Glomerular visceral epithelial cell (primary cell): ENCODE measurements around the gene MS4A8.
"Not testable (repeated sequence)": the region's sequence is repeated elsewhere in the genome, so short reads cannot be mapped to it uniquely, and the experiment has no call there.

Experiments used
- DNase-seq: peaks from one replicate; pipeline ENCODE4 v3.0.0-alpha.2; 2016; ENCODE audit errors: extremely low spot score

The MS4A8 gene, protein sequence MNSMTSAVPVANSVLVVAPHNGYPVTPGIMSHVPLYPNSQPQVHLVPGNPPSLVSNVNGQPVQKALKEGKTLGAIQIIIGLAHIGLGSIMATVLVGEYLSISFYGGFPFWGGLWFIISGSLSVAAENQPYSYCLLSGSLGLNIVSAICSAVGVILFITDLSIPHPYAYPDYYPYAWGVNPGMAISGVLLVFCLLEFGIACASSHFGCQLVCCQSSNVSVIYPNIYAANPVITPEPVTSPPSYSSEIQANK

DNA sequence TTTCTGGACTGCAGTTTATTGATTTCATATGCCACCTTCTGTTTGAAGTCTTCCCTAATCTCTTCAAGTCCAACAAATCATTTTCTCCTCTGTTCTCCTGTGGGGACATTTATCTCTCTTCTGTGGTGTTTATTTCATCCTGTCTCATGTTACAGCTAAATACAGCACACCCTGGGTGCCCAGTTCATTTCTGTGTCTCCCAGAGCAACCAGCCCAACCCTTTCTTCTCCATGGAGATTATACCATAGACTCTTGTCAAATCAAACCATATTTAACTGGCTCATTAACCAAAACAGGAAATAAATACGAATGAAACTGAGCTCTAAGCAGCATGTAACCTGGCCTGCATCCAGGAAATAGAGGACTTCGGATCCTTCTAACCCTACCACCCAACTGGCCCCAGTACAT is at the start of gene MS4A8:
TSS of gene MS4A8 (plus strand) at position 329 of the 408 bp plus-strand sequence. CDS start 1,249 bp downstream, outside the sequence.
- DNase-seq, result no peak

- DNase-seq, result no peak
These were observed 41.5 kb upstream of the MS4A8 start for GRCh38 chr11:60657888-60658287.

DNA sequence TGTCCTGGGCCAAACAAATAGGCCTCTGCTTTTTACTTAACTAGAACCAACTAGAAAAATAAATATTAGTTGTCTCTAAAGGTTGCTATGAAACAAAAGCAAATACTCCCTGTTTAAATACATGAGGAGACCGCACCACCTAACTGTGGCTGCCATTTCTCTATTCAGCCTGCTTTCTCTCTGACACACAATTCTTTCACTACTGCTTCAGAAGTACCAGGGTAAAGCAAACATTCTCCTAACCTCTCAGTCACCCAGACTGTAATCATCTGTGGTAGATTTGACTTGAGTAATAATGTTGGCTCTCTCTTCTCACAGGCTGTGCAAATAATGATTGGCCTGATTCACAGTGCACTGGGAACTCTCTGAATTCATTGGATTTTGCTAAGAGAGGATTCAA is 41.0 kb upstream of the MS4A8 start:
- DNase-seq, result no peak

DNA sequence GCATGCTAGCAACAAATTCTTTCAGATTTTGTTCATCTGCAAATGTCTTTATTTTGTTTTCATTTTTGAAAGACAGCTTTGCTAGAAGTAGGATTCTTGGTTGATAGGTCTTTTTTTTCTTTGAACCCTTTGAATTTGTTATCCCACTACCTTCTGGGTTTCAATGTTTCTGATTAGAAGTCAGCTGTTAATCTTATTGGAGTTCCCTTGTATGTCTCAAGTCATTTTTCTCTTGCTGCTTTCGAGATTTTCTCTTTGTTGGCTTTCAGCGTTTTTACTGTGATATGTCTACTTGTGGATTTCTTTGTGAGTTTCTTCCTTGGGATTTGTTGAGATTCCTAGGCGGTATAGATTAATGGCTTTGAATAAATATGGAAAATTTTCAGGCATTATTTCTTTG is 27.2 kb upstream of the MS4A8 start:
- no peak for DNase-seq

GRCh38 chr11:60678231-60678630 is 21.2 kb upstream of the MS4A8 start:
- not testable (repeated sequence) for DNase-seq

DNA sequence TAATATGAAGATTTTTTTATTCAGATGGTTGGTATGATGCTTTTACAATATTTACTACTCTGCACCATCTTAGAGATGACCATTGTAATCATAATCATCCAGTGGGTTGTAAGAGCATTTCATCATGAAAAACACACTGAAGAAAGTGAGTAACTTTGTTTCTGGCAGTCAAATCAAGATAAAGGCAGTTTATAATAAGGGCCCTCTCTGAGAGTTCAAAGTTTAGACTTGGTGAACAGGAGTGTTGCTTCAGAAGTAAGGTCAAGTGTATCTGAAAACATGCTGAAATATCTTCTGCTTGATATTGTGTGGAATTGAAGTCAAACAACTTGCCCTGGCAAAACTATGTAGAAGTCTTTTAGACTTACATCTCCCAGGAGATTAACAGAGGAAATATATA is 19.5 kb upstream of the MS4A8 start:
- no peak for DNase-seq

DNA sequence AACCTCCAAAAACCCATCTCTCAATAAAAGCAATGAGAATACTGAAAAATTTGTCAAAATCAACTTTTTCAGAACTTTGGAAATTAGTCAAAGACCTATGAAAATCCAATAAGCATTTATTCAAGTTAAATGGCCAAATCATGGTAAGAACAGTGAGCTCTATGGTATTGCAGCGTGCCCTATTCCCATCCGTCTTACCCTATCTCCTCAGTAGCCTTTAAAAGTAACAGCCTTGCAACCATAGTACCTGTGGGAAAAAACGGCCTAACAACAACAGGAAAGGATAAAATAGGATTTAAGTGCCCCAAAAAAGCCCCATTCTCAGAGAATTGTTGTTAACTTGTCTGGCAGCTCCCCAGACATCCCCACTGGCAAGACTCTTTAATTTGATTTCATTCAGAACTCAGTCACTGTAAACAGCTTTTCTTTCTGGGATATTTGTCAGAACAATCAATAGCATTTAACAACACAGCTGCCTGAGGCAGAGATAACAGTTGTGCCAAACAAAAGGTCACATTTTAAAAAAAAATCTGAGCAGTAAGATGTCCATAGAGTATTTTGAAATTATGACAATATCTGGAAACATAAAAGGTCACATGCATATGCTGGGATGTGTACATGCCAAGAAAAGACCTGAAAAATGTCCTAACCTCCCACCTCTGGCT is 18.8 kb upstream of the MS4A8 start:
- no peak for DNase-seq

DNA sequence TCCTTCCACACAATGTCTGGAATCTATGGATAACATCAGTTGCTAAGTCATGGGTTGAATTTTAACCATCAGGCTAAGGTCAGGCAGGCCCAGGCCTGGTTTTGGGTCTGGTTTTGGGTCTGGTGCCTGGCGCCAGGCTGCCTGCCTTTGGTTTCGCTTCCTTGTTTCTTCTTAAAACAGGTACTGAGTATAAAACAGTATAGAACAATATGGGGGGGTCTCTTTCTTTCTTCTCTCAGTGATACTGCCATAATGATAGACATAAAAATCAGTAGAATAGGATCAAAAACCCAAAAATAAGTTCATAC is 14.9 kb upstream of the MS4A8 start:
- DNase-seq, result not testable (repeated sequence)

GRCh38 chr11:60691661-60692060 is 7.8 kb upstream of the MS4A8 start:
- no peak for DNase-seq

DNA sequence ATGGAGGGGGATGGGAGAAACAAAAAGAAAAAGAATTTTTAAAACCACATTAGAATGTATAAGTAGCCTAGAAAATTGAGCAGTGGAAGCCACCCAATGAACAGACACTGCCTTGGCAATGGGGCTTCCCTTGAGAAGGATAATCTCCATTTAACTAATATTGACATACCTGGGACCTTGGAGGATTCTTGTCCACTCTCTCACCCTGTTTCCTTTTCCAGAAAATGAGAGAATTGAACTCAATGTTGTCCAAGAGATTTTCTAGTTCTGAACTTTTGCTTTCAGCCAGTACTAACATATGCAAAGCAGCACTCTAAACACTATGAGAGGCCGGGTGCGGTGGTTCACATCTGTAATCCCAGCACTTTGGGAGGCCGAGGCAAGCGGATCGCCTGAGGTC is 524 bp downstream of the MS4A8 start:
- no peak for DNase-seq

- DNase-seq, result no peak
These were observed 1.5 kb downstream of the MS4A8 start for GRCh38 chr11:60700689-60701468.

DNA sequence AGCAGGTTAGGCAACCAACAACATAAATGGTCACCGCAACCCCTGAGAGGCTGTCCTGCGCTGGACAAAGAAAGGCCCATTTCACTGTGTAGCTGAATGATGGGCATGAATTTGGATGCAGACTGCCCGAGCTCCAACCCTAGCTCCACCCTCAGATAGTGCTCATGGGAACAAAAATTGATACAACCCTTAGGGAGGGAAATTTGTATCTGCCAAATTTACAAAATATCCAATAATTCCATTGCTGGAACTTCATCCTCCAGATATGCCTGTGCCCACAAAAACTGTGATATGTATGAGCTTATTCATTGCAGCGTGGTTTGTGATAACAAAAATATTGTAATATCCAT is 2.0 kb downstream of the MS4A8 start:
- DNase-seq, result no peak

DNA sequence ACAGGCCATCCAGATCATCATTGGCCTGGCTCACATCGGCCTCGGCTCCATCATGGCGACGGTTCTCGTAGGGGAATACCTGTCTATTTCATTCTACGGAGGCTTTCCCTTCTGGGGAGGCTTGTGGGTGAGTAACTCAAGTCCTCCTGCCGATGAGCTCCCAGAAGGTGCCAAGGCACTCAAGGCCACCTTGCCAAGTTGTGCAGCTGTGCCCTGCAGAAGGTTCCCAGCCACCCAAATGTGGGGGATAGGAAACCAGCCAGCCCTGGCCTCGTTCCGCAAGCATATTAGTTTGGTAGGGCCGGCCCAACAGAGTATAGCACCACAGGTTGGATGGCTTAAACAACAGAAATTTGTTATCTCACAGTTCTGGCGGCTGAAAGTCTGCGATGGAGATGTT is 4.0 kb downstream of the MS4A8 start:
- no peak for DNase-seq

DNA sequence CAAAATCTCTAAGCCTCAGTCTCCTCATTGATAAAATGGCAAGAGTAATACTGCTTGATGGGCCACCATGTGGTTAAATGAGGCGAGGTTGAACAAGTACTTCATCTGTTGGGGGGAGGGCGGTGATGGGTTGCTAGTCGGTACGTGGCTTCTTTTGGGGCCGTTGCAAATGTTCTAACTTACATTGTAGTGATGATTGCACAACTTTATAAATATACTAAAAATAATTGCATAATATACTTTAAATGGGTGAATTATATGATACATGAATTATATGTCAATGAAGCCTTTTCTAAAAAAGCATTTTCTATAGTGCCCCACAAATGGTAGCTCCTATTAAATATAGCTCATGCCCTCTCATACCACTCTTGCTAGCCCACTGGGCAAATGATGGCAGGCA is 6.5 kb downstream of the MS4A8 start:
- no peak for DNase-seq

GRCh38 chr11:60706931-60707330 is 7.5 kb downstream of the MS4A8 start:
- no peak for DNase-seq

DNA sequence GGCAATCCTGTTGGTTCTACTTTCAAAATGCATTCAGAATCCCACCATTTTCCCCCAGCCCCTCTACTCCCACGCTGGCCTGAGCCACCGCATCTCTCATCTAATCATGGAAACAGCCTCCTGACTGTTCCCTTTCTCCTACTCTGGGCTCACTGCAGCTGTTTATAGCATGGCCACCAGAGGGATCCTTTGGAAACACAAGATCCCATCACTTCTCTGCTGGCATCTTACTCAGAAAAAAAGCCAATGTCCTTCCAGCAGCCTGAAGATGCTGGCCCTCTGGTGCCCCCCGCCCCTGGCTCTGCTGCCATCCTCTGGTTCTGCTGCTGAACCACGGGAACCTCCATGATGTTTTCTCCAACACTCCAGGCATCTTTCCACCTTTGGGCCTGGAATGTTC is 11.1 kb downstream of the MS4A8 start:
- DNase-seq, result no peak

GRCh38 chr11:60711276-60711675 is 11.9 kb downstream of the MS4A8 start:
- DNase-seq, result no peak

- DNase-seq, result not testable (repeated sequence)
These were observed 14.0 kb downstream of the MS4A8 start for GRCh38 chr11:60713423-60713822.

- DNase-seq, result no peak
These were observed 18.5 kb downstream of the MS4A8 start for GRCh38 chr11:60717956-60718355.

DNA sequence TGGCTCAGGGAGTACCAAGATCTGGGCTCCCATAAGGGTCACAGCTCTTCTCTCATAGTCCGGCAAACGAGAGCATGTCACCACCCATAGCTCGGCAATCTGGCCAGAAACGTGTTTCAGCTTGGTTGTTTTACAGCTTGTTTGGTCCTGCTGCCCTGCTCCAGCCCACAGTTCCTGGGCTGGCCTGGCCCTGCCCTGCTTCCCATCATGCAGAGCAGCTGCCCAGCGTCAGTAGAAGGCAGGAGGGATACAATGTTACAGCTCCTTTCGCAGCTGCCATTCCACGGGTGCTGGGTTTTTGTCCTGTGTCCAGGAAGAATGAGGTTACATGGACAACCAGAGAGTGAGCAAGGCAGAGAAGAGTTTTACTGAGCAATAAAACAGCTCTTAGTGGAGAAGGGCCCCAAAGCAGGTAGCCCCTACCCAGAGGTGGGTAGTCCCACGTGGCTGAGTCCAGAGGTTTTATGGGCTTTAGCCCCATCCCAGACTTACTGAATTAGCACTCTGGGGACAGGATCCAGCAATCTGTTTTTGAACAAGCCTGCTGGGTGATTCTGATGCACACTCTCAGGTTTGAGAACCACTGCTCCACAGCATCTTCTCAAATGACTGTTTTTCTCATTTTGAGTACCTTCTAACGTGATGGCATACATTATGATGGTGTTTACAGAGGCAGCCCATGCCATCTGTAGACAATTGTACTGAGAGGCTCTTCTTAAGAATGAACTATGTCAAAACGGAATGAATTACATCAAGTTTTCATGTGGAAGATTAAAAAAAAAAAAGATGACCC is 19.3 kb downstream of the MS4A8 start:
- no peak for DNase-seq

DNA sequence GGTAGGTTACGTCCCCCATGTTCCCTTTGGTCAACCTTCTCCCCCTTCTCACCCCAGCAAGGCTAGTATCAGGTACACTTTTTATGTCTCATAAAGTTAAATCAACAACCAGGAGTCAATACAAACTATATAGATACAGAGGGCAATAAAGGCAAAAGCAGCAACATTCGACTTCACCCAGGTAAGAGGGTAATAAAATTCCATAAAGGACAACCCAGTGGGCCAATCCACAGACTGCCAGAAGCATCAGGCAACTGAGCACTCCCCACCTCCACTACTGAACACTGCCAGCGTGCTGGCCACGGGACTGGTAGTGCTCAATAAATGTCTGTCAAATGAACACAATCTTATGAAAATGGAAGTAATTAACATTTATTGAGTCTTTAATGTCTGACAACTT is 20.0 kb downstream of the MS4A8 start:
- no peak for DNase-seq

- no peak for DNase-seq
These were observed 21.0 kb downstream of the MS4A8 start for GRCh38 chr11:60720460-60720859.
